ENCODE data around the gene LIPT2. TPM values are rescaled to one million over a fixed set of nuclear protein-coding genes. Genes with fewer than 3 reads are reported as not detected.

Gene LIPT2
- total RNA-seq, 1 experiment from 2014 or later, result 2.1 TPM

DNA sequence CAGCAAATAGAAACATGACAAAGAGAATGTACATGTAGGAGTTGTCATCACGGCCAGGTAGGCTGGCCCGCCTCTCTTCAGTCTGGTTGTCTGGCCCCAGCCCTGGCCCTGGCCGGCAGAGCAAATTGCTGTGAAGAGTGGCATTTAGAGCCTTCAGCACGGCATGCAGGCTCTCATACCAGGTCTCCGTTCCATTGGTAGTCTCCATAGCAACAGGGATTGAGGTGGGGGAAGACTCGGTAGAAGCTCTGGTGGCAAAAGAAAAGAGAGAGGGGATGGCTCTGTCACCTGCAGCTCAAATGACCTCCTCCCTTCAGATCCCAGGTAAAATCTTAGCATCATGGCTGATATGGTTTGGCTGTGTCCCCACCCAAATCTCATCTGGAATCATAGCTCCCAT lies 36.2 kb downstream of the LIPT2 start:
- DNase-seq, result no peak
- Histone ChIP-seq H3K9me3 (no peaks in the 10 kb centered on the region), H3K27me3 (no peaks in the 10 kb centered on the region), H3K36me3 (no peaks in the 10 kb centered on the region), H3K4me3 (no peak overlapping the region)

DNA sequence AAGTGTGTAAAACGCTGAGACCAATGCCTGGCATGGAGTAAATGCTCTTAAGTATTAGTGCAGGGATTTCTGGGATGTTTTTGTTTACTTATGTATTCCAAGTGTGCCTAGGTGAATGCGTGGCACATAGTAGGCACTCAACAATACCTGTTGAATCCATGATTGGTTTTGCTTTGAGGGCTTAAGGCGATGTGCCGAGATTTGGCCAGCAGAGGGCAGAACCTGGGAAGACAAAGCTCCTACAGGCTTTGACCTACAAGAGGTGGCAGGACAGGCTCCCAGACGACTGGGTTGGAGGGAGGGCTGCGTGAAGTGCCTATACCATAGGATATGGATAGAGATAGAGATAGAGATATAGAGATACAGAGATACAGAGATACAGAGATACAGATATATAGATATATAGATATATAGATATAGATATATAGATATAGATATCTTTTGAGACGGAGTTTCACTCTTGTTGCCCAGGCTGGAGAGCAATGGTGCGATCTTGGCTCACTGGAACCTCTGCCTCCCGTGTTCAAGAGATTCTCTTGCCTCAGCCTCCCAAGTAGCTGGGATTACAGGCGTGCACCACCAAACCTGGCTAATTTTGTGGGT lies 40.0 kb downstream of the LIPT2 start:
- H3K9me3 ChIP-seq, result no peaks in the 10 kb centered on the region
- H3K36me3 ChIP-seq, result no peaks in the 10 kb centered on the region
- no peaks in the 10 kb centered on the region for H3K27me3 ChIP-seq
- peak; percentile 49 for DNase-seq
- H3K4me3 ChIP-seq, result no peak overlapping the region

DNA sequence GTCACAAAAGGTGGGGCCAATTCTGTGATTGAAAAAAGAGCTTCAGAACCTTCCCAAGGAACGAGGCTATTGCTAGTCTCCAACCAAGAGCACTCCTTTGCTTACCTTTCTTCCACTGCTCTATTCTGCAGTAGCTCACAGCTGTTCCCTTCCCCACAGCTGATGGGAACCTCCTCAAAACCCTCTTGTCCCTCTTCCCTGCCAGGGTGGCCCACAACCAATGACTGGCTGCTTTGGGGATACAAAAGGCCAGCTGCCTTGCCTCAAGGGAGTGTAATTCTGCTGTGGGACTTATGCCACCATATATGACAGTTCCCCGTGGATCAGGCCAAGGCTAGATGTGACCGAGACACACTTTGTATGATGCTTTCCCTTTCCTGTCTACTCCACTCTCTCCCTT lies 41.2 kb downstream of the LIPT2 start:
- H3K36me3 ChIP-seq, result no peaks in the 10 kb centered on the region
- H3K9me3 ChIP-seq, result no peaks in the 10 kb centered on the region
- no peak for DNase-seq
- no peaks in the 10 kb centered on the region for H3K27me3 ChIP-seq
- no peak overlapping the region for H3K4me3 ChIP-seq

DNA sequence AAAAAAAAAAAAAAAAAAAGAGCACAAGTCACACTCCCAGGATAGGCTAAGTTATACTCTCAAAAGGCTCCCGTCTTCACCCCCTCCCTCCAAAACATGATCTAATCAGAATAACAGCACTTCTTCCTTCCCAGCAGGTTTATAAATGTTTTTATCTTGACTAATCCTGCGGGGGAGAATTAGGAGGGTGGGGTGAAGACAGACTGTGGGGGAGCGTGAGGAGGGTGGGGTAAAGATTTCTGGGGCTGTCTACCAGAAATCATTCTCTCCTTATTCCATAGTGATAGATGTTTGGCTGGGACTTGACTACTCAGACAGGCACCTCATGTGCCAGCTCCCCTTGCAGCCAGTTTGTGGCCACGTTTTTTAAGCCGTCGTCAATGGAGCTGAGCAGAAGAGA lies 43.2 kb downstream of the LIPT2 start:
- no peak for DNase-seq
- no peaks in the 10 kb centered on the region for H3K36me3 ChIP-seq
- no peaks in the 10 kb centered on the region for H3K9me3 ChIP-seq
- H3K27me3 ChIP-seq, result no peaks in the 10 kb centered on the region
- no peak overlapping the region for H3K4me3 ChIP-seq

DNA sequence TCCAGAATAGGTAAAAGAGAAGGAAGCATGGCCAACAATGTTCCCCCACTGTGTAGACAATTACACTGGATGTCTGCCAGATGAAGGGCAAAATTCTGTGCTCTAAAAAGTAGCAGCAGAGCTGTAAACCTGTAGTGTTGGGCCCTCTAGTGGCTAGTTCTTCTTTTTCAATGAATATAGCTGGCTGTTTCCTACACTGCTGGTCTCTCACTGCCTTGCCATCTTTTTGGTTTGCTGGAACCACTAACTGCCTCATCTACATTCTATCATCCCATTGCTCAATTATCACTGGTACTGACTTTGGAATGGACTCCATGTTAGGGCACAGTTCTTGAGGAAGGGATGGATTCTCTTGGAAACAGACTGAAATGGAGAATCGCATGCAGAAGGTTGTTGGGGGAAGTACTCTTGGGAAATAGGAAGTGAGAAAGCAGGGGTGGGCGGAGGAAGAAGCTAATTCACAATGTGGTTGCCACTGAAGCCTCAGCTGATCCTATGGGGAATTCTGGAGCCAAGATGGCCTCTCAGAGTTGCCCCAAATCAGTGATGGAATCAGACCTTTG lies 44.1 kb downstream of the LIPT2 start:
- Histone ChIP-seq H3K9me3 (no peaks in the 10 kb centered on the region), H3K27me3 (no peaks in the 10 kb centered on the region), H3K4me3 (no peak overlapping the region), H3K36me3 (no peaks in the 10 kb centered on the region)
- DNase-seq, result peak; percentile 36

DNA sequence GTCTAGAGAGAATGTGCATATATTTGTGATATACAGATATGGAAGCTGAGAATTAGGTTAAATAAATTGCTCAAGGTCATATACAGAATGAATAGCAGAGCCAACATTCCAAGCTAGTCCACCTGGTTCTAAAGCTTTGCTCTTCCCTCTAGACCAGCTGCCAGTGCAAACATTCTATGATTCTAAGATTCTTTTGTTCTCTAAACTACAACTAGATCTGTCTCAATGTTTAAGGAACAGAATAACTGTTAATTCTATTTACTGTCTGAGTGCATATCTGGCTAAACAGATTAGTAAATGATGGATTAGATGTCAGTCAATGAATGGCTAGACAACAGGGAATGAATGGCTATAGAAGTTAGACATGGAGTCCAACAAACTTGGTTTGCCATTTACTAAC lies 45.8 kb downstream of the LIPT2 start:
- H3K9me3 ChIP-seq, result no peaks in the 10 kb centered on the region
- H3K4me3 ChIP-seq, result no peak overlapping the region
- no peaks in the 10 kb centered on the region for H3K36me3 ChIP-seq
- no peak for DNase-seq
- H3K27me3 ChIP-seq, result no peaks in the 10 kb centered on the region

DNA sequence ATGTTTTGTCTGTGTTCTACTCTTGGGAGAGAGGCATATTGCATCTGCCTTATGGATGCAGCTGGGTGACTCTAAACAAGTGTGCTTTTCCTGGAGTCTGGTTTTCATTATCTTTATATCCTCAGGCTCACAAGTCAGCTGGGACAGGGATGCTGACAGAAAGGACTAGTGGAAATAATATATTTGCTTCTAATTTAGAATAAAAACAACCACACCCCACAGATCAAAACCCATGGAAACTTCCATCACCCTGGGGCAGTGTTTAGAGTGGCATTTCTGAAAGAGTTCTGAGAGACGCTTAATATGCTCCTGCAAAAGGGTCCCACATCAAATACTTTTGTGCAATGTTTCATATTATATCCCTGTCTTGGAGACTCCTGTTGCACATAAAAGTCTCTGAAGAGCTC lies 47.0 kb downstream of the LIPT2 start:
- no peak for DNase-seq
- no peaks in the 10 kb centered on the region for H3K27me3 ChIP-seq
- H3K9me3 ChIP-seq, result no peaks in the 10 kb centered on the region
- no peak overlapping the region for H3K4me3 ChIP-seq
- H3K36me3 ChIP-seq, result no peaks in the 10 kb centered on the region

DNA sequence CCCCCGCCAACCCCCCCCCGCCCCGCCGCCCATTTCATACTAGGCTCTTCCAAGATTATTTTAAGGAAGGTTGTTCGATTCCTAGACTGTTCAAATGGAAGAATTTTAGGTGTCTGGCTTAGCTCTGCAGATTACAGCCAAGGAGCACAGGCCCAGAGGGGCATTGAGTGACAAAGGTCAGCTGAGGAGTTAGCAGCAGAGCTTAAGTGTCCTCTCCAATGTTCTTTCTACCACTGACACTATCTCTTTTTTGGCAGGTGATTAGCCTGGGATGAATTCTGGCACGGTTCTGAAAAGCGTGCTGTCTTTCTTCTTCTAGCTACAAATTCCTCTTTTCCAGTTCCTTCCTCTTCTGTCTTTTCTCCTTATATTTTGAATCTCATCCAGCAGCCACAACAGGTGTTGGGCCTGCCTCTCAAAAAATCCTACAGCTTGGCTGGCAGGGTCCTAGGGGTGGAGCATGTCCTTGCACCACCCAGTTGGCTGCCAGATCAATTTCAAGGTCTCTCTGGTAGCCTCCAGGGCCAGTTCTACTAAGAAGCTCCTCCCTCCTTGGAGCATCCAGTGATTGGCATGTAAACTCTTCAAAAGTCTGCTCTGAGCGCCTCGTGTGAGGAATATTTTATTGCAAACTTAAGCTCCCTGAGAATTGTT lies 49.2 kb downstream of the LIPT2 start:
- no peaks in the 10 kb centered on the region for H3K27me3 ChIP-seq
- no peak overlapping the region for H3K4me3 ChIP-seq
- H3K9me3 ChIP-seq, result no peaks in the 10 kb centered on the region
- H3K36me3 ChIP-seq, result no peaks in the 10 kb centered on the region
- no peak for DNase-seq

DNA sequence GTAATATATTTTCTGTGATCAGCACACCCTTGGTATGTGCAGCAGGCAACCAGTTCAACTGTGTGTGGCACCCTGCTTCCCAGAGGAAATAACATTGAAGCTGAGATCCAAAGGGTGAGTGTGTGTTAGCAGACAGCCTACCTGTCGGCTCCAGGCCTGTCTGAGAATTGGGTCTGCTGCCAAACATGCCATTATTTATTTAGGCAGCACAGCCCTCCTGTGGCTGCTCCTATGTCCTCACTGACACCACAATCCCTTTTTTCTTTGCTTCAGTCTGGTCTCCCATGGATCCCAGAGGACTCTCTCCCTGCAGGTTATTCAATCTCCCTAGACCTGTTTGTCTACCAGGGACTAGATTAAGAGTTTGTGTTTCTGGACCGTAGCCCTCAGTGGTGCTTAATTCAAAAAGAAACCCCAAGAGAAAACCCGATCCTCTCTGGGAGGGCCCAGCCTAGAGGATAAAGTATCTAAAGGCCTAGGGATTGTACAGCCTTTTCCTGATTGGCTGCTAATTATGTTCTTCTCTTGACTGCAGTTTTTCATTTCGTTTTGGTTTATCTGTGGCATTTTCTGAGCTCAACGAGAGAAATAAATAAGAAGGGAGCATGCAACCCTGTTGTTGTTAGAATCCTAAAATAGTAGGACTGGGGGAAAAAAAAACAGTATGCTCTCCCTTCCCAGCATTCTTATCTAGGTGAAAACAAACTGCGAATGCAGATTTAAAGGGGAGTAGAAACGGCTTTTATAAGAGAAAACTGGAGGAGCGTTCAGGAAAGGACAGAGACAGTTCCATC lies 50.3 kb downstream of the LIPT2 start:
- no peak for DNase-seq
- Histone ChIP-seq H3K9me3 (no peaks in the 10 kb centered on the region), H3K27me3 (no peaks in the 10 kb centered on the region), H3K36me3 (no peaks in the 10 kb centered on the region), H3K4me3 (no peak overlapping the region)

DNA sequence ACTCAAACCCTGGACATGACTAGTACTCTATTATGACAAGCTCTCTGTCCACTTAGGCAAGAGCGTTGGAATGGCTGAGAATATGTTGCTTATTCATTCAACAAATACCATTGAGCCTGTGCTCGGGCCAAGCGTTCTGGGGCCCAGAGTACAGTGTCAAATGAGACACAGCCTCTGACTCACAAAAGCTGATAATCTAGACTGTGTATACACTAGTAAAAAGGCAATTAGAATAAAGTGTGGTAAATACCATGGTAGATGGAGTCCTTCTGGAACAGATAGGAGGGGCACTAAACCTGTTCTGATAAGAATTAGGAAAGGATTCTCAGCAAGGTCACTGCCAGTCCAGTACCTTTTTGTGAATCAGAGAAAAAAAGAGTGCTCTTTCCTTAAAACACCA lies 50.9 kb downstream of the LIPT2 start:
- no peak for DNase-seq
- no peaks in the 10 kb centered on the region for H3K9me3 ChIP-seq
- H3K4me3 ChIP-seq, result no peak overlapping the region
- H3K27me3 ChIP-seq, result no peaks in the 10 kb centered on the region
- no peaks in the 10 kb centered on the region for H3K36me3 ChIP-seq

Other genes starting within 250 kb of the LIPT2 start
- gene P4HA3, start 182.1 kb downstream of the LIPT2 start, total RNA-seq (2014; rRNA removed; shearing (Covaris generic); ENCODE audit: low replicate concordance), result not detected in 2 replicates
- gene PGM2L1, start 95.3 kb downstream of the LIPT2 start, total RNA-seq (2014; rRNA removed; shearing (Covaris generic); ENCODE audit: low replicate concordance), result 0.39 and 0.92 TPM in 2 replicates
- 1.1 and 2.9 TPM in 2 replicates for gene KCNE3, start 26.2 kb downstream of the LIPT2 start, total RNA-seq (2014; rRNA removed; shearing (Covaris generic); ENCODE audit: low replicate concordance)
- 22.9 and 39.2 TPM in 2 replicates for gene POLD3, start 98.9 kb upstream of the LIPT2 start, total RNA-seq (2014; rRNA removed; shearing (Covaris generic); ENCODE audit: low replicate concordance)
- not detected in 2 replicates for gene CHRDL2, start 237.7 kb upstream of the LIPT2 start, total RNA-seq (2014; rRNA removed; shearing (Covaris generic); ENCODE audit: low replicate concordance)

Data from MG63 (cell line).